HG02588 (cell line): ENCODE data around the gene TMEM131.
"Not testable (repeated sequence)": the region's sequence is repeated elsewhere in the genome, so short reads cannot be mapped to it uniquely, and the experiment has no call there.

ENCODE experiments used
- ATAC-seq: cut with Tn5 transposase; IDR thresholded peaks from one replicate; pipeline ENCODE4 v1.9.1; 2021; ENCODE audit warnings: mild to moderate bottlenecking, moderate library complexity; ENCODE audit not compliant: unreplicated experiment

The TMEM131 gene

DNA sequence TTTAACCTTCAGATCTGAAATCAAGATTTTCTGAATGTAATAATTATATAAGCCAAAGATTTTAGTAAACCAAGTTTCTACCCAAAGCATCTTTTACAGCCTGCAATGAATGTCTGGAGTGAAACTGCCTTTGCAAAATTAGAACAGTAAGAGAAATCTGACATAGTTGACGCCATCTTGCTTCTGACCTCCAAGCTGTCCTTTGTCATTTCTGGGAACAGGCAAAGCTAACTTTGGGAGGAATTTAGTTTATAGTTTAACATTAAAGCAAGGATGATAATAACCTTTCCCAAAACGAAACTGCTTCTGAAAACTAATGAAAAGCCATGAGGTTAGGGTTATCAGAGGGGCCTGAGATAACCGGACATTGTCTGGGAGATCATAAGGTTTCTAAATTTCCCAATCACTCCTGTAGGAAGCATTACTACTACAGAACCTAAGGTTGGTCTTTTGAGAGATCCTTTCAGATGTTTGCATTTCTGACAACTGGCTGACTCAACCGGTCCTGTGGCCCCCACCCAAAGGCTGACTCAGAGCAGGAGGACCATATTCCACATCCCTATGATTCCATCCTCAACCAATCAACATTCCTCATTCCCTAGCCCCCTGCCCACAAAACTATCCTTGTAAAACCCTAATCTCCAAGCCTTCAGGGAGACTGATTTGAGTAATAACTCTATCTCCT is 124.5 kb downstream of the TMEM131 start:
- ATAC-seq = no peak

GRCh38 chr2:97870396-97870843 is 125.3 kb downstream of the TMEM131 start:
- ATAC-seq = peak; percentile 99

GRCh38 chr2:97869722-97870346 is 125.9 kb downstream of the TMEM131 start:
- ATAC-seq = no peak

GRCh38 chr2:97868986-97869721 is 126.6 kb downstream of the TMEM131 start:
- ATAC-seq = no peak

DNA sequence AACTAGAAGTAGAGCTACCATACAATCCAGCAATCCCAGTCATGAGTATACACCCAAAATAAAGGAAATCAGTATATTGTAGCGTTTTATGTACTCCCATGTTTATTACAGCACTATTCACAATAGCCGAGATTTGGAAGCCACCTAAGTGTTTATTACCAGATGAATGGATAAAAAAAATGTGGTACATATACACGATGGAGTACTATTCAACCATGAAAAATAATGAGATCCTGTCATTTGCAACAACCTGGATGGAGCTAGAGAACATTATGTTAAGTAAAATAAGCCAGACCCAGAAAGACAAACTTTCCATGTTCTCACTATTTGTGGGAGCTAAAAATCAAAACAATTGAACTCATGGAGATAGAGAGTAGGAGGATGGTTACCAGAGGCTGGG is 131.9 kb downstream of the TMEM131 start:
- ATAC-seq = no peak

GRCh38 chr2:97861177-97861576 is 134.6 kb downstream of the TMEM131 start:
- ATAC-seq = no peak

DNA sequence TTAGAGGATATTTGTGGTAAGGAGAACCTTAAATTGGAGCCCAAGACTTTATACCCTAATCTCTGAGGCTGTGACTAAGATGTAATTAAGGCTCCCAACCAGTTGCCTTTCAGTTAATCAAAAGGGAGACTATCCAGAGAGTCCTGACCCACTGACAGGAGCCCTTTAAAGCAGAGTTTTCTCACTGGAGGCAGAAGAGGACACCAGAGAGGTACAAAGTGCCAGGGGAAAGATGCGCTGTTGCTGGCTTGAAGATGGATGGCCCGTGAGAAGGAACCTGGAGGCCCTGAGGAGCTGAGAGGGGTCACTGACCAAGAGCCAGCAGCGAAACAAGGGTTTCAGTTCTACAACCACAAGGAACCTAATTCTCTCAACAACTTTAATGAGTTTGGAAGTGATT is 137.3 kb downstream of the TMEM131 start:
- ATAC-seq = no peak

GRCh38 chr2:97857553-97857952 is 138.2 kb downstream of the TMEM131 start:
- no peak for ATAC-seq

- ATAC-seq = not testable (repeated sequence)
Observed at GRCh38 chr2:97853057-97853456, 142.7 kb downstream of the TMEM131 start.

DNA sequence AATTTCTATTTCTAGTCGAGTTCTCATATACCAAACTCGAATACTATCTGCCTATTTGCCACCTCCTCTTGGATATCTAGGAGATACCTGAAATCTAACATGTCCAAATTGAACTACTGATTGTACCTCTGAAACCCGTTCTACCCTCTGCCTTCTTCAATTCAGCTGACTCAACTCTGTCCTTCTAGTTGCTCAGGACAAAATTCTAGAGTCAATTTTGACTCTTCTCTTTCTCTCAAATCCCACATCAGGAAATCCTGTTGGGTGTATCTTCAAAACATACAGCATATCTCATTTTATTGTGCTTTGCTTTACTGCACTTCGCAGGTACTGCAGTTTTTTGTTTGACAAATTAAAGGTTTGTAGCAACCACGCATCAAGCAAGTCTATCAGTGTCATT is 144.6 kb downstream of the TMEM131 start:
- ATAC-seq = no peak

- ATAC-seq = peak; percentile 86
Observed at GRCh38 chr2:97849881-97850528, 145.7 kb downstream of the TMEM131 start.

GRCh38 chr2:97848306-97848705 is 147.4 kb downstream of the TMEM131 start:
- no peak for ATAC-seq

GRCh38 chr2:97846716-97847115 is 149.0 kb downstream of the TMEM131 start:
- ATAC-seq = not testable (repeated sequence)

GRCh38 chr2:97845818-97846217 is 149.9 kb downstream of the TMEM131 start:
- no peak for ATAC-seq

DNA sequence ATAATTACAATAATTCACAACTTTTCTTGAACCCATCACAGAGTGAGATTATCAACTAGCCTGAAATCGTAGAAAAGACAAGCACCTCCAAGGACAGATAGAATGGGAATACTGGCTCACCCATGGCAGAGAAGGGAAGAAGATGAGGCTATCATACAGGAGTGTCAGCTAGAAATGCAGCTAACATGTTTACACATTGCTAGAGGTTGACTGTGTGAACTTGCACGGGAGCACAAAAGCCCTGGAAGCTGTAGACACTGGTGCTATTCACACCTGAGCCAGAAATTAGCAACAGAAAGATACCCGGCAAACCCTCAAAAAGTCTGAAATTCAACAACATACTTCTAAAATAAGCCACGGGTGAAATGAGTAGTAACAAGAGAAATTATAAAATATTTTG is 150.6 kb downstream of the TMEM131 start:
- ATAC-seq = no peak

DNA sequence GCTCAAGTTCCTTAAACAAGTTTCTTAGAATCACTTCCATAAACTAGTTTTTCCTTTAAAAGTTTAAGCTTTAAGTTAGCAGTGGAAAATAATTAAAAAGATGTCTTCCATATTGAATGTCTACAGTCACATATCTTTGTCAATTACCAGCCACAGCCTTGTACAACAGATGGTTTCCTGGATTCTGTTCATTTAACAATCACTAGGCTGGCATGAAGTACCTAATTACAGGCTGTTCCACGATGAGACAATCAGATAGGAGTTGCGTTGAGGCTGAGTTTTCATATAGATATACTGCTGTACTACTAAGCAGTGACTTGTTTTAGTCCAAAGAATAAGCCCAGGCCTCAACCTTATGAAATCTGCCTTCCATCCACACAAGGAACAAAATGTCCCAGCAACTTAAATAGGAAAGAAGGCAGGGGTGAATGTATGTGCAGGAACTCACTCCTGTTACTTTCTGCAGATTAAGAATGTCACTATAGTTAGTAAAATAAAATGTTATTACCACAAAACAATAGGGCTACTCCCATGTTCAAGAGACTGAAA is 151.4 kb downstream of the TMEM131 start:
- no peak for ATAC-seq

DNA sequence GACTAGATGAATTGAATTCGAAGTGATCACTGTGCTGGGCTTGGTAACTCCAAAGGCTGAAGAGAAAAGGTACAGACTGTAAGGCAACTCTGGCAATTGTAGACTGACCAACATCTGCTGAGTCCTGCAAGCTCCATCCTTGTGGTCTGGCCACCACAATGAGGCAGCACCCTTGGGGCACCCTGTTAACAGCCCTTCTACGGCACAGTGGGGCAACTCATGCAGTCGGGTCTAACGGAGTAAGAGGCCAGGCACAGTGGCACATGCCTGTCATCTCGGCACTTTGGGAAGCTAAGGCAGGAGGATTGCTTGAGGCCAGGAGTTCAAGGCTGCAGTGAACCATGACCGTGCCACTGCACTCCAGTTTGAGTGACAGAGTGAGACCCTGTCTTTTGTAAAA is 155.6 kb downstream of the TMEM131 start:
- no peak for ATAC-seq

- no peak for ATAC-seq
Observed at GRCh38 chr2:97834610-97835009, 161.1 kb downstream of the TMEM131 start.

DNA sequence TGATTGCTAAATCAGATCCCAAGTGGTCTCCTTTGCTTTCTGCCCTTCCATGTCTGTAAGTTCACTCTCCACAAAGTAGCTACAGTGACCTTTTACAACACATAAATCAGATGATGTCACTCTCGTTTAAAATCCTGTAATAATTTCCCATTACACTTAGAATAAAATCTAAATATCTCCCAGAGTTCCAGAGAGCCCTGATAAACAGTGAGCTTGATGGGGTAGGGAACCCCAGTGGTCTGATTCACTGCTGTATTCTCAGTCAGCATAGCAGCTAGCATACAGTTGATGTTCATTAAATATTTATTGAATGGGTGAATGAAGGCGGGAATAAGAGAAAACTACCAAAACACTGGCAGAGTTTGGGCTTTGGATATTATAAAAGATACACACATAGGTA is 164.6 kb downstream of the TMEM131 start:
- ATAC-seq = no peak

DNA sequence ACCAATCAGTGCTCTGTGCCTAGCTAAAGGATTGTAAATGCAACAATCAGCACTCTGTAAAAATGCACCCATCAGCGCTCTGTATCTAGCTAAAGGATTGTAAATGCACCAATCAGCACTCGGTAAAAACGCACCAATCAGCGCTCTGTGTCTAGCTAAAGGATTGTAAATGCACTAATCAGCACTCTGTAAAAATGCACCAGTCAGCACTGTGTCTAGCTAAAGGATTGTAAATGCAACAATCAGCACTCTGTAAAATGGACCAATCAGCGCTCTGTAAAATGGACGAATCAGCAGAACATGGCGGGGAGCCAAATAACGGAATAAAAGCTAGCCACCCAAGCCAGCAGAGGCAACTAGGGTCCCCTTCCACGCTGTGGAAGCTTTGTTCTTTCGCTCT is 166.5 kb downstream of the TMEM131 start:
- not testable (repeated sequence) for ATAC-seq

DNA sequence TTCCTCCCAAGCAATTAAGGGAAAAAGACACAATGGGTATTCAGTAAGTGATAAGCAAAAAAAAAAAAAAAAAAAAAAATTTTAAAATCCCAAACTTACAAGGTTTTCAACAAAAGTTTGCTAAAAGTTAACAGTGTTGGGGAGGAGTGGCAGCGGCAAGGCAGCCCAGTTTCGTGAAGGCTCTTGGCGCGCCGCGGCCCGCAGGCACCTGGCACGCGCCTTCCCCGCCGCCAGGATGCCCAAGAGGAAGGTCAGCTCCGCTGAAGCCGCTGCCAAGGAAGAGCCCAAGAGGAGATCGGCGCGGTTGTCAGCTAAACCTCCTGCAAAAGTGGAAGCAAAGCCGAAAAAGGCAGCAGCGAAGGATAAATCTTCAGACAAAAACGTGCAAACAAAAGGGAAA is 168.7 kb downstream of the TMEM131 start:
- ATAC-seq = not testable (repeated sequence)
